ENCODE measurements around the gene KCNAB3.

The KCNAB3 gene

GRCh38 chr17:7881276-7882054 is 48.2 kb downstream of the KCNAB3 start:
- no peak for DNase-seq (ENCODE audit: low read depth in 1 of 2, low spot score in 1 of 2)

- DNase-seq (ENCODE audit: low read depth in 1 of 2, low spot score in 1 of 2), result no peak
Observed at GRCh38 chr17:7880076-7880868, 49.4 kb downstream of the KCNAB3 start.

- no peak for DNase-seq (ENCODE audit: low read depth in 1 of 2, low spot score in 1 of 2)
Observed at GRCh38 chr17:7878234-7878633, 51.4 kb downstream of the KCNAB3 start.

- DNase-seq (ENCODE audit: low read depth in 1 of 2, low spot score in 1 of 2), result no peak
Observed at GRCh38 chr17:7875804-7876370, 53.8 kb downstream of the KCNAB3 start.

GRCh38 chr17:7873051-7873450 is 56.6 kb downstream of the KCNAB3 start:
- no peak for DNase-seq (ENCODE audit: low read depth in 1 of 2, low spot score in 1 of 2)
